GM12892 (cell line): ENCODE measurements around the gene PRRX1. TPM values are rescaled to one million over a fixed set of nuclear protein-coding genes. Genes with fewer than 3 reads are reported as not detected.

ENCODE experiments used
- DNase-seq: peaks from one replicate; pipeline ENCODE4 v3.0.0; 2011; ENCODE audit not compliant: insufficient read length
- FAIRE-seq: peaks from 2 replicates; lab custom pipeline; 2011; peaks lifted over from hg19 to GRCh38; lab: Jason Lieb, UNC
- POLR2A ChIP-seq: IDR thresholded peaks from 2 replicates; pipeline ENCODE4 v1.6.1; 2011; ENCODE audit warnings: low read depth, low read length, control low read depth
- POLR2AphosphoS5 ChIP-seq: IDR thresholded peaks from 2 replicates; pipeline ENCODE4 v1.6.1; 2011; ENCODE audit warnings: low read depth, low read length, control low read depth
- TAF1 ChIP-seq: IDR thresholded peaks from 2 replicates; pipeline ENCODE4 v1.6.1; 2011; ENCODE audit warnings: low read depth, mild to moderate bottlenecking, control low read depth, low read length, borderline replicate concordance
- polyA plus RNA-seq: library from polyadenylated mRNA; unstranded; fragments of >200 nt; gene quantifications from one replicate; pipeline ENCODE4 v1.2.1, GENCODE V29; 2012; ENCODE audit warnings: missing spikeins, inconsistent platforms; ENCODE audit not compliant: missing spikeins

PRRX1 gene
- polyA plus RNA-seq: 0.13 TPM

DNA sequence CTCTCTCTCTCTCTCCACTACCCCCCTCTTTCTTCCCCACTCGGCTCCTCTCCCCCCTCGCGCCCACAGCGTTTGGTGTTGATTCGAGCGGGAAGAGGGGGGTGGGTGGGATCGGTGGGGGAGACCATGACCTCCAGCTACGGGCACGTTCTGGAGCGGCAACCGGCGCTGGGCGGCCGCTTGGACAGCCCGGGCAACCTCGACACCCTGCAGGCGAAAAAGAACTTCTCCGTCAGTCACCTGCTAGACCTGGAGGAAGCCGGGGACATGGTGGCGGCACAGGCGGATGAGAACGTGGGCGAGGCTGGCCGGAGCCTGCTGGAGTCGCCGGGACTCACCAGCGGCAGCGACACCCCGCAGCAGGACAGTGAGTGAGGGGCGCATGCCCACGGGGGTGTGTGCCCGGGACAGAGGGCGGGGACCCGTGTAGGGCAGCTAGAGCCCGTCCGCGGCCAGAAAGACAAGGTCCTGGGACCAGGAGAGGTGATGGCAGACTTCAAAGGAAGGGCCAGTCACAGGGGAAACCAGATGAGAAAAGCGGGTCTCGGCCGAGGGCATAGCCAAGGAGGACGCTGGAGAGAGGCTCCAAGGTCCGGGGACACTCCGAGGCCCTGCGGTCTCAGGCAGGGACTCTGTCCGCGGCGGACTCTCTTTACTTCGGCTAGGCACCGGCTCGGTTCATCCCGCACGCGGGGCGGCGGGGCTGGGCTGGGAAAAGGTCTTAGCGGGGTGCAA is at the start of gene PRRX1:
PRRX1 (plus strand) TSS at position 39 of the 735 bp plus-strand sequence; CDS start at position 127, 88 bp downstream.
- TF ChIP-seq TAF1 (no peak), POLR2A (no peak), POLR2AphosphoS5 (no peak)
- no peak for DNase-seq
- no peak for FAIRE-seq

- DNase-seq (no peak), FAIRE-seq (no peak)
- TF ChIP-seq POLR2AphosphoS5 (no peak), POLR2A (no peak), TAF1 (no peak)
Observed at GRCh38 chr1:170617591-170618330, 46.2 kb upstream of the PRRX1 start.

DNA sequence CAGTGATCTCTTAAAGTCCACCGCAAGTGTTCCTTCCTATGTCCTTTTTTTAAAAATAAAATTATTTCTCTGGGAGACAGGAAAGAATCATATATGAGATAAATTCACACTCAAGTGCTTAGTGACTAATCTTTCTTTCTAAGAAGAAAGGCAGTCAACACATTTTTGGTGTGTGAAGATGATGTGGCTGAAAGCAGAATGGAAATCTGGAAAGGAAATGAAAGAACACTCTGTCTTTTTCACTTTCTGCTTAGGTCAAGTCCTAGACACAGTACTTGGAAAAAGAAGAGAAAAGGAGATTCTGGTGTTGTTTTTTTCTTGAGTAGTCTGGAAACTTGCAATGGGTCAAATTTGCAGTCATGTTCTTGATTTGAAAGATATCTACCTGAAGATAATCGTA is 45.5 kb upstream of the PRRX1 start:
- DNase-seq (no peak), FAIRE-seq (no peak)
- no peak for TF ChIP-seq POLR2A

GRCh38 chr1:170619241-170620028 is 44.5 kb upstream of the PRRX1 start:
- FAIRE-seq (no peak), DNase-seq (no peak)
- TF ChIP-seq TAF1: no peak
- no peak for TF ChIP-seq POLR2A
- TF ChIP-seq POLR2AphosphoS5: no peak

DNA sequence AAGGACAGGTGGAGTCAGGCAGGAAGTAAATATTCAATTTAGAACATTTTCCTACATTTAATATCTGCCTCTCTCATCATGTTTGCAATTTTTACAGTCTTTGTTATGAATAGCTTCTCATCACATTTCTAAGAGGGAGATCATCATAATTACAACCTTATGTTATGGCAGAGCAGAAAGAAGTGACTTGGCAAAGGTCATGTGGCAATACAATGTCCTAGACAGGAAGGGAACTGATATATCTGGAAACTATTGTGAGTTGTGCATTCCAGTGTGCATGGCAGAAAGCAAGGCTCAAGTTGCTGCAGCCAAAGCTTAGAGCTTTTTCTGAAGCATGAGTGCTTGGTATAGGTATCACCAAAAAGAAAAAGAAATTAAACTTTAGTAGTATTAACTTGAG is 43.8 kb upstream of the PRRX1 start:
- TF ChIP-seq POLR2A (no peak), POLR2AphosphoS5 (no peak), TAF1 (no peak)
- FAIRE-seq (no peak), DNase-seq (no peak)

- no peak for FAIRE-seq
- DNase-seq: no peak
- TF ChIP-seq POLR2AphosphoS5: no peak
- no peak for TF ChIP-seq TAF1
- no peak for TF ChIP-seq POLR2A
Observed at GRCh38 chr1:170623171-170623570, 40.8 kb upstream of the PRRX1 start.

DNA sequence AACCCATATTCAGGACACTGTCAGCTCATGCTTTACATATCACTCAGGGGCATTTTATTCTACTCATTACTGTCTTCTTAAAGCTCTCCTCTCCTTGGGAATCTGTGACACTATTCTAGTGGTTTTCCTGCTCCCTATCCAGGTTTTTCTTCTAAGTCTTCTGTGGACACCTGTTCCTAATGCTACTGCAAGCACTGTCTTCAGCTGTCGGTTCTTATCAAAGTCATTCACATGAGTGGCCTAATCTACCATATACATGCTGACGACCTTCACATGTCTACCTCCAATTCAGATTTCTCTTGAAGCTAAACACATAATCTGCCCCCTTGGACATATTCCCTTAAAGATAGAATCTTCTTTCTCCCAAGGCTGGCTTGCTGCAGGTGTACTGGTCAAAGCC is 39.8 kb upstream of the PRRX1 start:
- no peak for DNase-seq
- TF ChIP-seq POLR2A (no peak), POLR2AphosphoS5 (no peak), TAF1 (no peak)
- FAIRE-seq: no peak

GRCh38 chr1:170630977-170631376 is 33.0 kb upstream of the PRRX1 start:
- TF ChIP-seq TAF1 (no peak), POLR2A (no peak), POLR2AphosphoS5 (no peak)
- FAIRE-seq: no peak

DNA sequence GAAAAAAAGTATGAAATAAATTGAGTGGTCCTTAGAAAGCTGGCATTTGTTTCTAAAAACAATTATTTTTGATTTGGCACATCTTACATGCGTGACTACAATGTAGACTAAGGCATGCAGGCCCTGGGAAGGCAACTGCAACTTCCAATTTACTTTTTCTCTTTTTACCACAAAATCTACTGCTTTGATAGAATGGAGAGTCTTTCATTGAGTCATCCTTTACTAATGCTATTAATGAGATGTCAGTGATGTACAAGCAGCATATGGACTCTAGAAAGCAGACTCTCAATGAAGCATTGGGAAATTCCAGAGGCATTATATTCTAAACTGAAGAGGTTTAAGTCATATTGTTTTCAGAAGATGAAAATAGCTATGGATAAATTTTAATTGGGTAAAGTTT is 29.6 kb upstream of the PRRX1 start:
- no peak for TF ChIP-seq POLR2A
- DNase-seq (no peak), FAIRE-seq (no peak)

More at GRCh38 chr1:170630977-170631376, 33.0 kb upstream of the PRRX1 start:
- DNase-seq: no peak

DNA sequence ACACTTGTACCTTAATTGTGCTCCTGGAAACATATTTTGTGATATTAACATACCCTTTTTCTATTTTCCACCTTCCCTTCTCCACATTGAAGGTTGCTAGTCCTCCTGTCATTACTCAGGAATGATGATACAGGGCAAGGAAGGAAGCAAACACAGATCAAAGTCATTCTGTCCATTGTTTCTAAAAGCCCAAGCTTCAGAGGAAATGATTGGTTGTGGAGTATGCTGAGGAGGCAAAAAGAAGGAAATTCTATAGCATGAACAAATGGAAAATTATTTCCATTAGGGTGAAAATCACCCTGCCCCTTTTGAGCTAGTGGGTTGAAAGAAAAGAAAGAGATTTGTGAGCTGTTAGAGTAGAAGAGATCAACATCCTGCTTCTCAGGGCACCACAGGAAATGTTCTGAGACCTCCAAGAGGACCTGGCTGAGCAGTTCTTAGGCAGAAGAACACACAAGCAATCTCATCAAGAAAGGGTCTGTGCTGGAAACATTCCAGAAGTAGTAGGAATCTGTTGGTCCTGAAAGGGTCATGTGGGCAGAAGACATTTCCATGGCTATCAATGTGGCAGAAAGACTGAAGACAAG is 29.0 kb upstream of the PRRX1 start:
- DNase-seq: no peak
- no peak for FAIRE-seq
- TF ChIP-seq POLR2A (no peak), TAF1 (no peak), POLR2AphosphoS5 (no peak)

DNA sequence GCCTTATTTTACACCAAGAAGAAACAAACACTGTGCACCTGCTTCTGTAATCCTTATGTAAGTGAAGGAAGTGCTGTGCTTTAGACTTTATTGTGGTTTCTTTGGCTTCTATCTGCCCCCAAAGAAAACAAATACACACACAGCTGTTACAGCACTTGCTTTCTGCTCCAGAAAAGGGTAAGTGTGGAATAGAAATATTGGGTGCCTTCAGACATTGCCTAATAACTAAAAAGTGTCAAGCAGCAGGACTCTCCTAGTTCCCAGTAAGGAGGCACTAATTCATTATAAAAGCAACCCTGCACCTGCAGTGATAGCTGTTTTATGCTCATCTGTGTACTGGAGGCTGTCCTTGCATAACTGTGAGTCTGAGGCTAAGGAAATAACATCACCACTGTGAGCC is 23.4 kb upstream of the PRRX1 start:
- DNase-seq (no peak), FAIRE-seq (no peak)
- TF ChIP-seq POLR2A: no peak
- TF ChIP-seq TAF1: no peak
- TF ChIP-seq POLR2AphosphoS5: no peak
